LNCaP clone FGC (cell line): ENCODE results near the gene MC1R.
"Not testable (repeated sequence)": the region's sequence is repeated elsewhere in the genome, so short reads cannot be mapped to it uniquely, and the experiment has no call there.

Experiments used
- DNase-seq: peaks from one replicate; pipeline ENCODE4 v3.0.0-alpha.2; 2011; ENCODE audit warnings: low read depth
- H3K4me3 ChIP-seq: 2 replicates; pipeline ENCODE4 v1.5.1; 2011; ENCODE audit warnings: mild to moderate bottlenecking, low read depth, low read length, control low read depth
- TF ChIP-seq, protein P1 (sequence below): IDR thresholded peaks from 2 replicates; pipeline ENCODE4 v1.5.1; 2012; ENCODE audit warnings: mild to moderate bottlenecking; ENCODE audit not compliant: control insufficient read depth, insufficient read depth; ENCODE audit errors: extremely low read depth

Gene MC1R

DNA sequence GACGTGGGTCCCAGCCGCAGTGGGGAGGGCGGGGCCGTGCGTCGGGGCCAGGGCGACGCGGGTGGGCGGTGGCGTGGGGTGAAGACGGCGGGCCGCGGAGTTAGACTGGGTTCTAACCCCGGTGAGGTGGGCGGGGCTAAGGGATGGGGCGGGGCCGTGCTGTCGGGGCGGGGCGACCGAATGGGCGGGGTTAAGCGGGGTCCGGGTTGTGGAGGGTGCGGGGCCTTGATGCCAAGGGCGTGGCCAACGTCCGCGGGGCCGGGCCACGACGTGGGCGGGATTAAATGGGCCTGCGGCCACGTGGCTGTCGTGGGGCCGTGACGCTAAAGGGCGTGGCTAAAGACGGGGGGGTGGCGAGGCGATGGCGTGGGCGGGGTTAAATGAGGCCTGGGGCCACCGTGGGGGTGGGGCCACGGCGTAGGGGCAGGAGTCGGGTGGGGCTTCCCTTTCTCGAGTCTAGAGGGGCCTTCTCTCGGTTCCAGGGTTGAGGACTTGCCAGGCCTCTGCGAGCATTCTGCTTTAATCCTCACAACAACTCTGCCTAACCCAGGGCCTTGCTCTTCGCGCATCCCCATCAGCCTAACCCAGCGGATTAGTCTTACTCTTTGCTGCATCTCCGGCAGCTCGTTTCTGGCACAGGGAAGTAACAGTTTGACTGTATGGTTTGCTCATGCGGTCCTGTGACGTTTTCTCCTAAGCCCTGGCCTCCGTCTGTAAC is 44.5 kb upstream of the MC1R start:
- TF ChIP-seq, protein P1, sequence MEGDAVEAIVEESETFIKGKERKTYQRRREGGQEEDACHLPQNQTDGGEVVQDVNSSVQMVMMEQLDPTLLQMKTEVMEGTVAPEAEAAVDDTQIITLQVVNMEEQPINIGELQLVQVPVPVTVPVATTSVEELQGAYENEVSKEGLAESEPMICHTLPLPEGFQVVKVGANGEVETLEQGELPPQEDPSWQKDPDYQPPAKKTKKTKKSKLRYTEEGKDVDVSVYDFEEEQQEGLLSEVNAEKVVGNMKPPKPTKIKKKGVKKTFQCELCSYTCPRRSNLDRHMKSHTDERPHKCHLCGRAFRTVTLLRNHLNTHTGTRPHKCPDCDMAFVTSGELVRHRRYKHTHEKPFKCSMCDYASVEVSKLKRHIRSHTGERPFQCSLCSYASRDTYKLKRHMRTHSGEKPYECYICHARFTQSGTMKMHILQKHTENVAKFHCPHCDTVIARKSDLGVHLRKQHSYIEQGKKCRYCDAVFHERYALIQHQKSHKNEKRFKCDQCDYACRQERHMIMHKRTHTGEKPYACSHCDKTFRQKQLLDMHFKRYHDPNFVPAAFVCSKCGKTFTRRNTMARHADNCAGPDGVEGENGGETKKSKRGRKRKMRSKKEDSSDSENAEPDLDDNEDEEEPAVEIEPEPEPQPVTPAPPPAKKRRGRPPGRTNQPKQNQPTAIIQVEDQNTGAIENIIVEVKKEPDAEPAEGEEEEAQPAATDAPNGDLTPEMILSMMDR: no peak
- DNase-seq: peak; percentile 54
- peak overlapping the region; percentile 82 for H3K4me3 ChIP-seq

DNA sequence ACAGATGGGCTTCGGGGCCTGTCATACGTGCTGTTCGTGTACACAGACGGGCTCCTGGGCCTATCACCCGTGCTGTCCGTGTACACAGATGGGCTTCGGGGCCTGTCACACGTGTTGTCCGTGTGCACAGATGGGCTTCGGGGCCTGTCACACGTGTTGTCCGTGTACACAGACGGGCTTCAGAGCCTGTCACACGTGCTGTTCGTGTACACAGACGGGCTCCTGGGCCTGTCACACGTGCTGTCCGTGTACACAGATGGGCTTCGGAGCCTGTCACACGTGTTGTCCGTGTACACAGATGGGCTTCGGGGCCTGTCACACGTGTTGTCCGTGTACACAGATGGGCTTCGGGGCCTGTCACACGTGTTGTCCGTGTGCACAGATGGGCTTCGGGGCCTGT is 39.5 kb upstream of the MC1R start:
- H3K4me3 ChIP-seq, DNase-seq: not testable (repeated sequence)

DNA sequence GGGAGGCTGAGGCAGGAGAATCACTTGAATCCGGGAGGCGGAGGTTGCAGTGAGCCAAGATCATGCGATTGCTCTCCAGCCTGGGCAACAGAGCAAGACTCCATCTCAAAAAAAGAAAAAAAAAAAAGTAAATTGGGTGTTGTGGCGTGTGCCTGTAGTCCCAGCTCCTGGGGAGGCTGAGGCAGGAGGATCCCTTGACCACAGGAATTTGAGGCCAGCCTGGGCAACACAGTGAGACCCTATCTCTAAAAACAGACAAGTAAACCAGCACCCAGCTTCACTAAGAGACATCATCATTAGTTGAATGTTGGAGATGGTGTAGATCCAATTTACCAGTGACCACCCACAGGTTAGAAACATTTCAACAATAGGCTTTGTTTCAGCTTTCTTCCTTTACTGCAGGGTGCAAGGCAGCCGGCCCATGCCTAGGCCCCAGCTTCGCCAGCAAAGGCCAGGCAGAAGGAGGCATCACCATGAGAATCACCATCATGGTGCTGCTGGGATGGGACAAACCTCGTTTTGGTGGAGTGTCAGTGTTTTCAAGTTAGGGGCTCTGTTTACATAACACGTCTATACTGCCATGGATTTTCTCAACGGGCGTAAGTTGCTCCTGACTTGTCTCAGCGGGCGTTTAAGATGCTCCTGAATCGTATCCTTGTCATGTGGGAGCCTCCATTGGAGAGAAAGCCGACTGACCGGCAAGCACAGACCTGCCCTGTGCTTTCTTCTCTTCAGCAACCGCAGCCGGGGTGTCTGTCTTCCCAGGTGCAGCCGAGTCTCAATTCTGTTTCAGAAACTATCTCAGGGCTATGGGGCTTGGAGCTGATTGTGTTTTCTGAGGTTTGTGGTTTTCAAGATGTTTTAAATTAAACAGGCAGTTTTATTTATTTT is 37.9 kb upstream of the MC1R start:
- DNase-seq: no peak
- TF ChIP-seq, protein P1: no peak

DNA sequence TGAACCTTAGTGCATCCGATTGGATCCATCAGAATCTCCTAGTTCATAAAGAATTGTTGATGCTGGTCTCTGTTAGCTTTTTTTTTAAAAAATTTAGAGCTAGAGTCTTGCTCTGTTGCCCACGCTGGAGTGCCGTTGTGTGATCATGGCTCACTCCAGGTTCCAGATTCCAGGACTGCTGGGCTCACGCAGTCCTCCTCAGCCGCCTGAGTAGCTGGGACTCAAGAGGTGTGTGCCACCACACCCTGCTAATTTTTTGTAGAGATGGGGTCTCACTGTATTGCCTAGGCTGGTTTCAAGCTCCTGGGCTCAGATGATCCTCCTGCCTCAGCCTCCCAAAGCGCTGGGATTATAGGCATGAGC is 37.3 kb upstream of the MC1R start:
- no peak overlapping the region for H3K4me3 ChIP-seq

More for the DNA sequence above, 37.9 kb upstream of the MC1R start:
- no peak overlapping the region for H3K4me3 ChIP-seq

DNA sequence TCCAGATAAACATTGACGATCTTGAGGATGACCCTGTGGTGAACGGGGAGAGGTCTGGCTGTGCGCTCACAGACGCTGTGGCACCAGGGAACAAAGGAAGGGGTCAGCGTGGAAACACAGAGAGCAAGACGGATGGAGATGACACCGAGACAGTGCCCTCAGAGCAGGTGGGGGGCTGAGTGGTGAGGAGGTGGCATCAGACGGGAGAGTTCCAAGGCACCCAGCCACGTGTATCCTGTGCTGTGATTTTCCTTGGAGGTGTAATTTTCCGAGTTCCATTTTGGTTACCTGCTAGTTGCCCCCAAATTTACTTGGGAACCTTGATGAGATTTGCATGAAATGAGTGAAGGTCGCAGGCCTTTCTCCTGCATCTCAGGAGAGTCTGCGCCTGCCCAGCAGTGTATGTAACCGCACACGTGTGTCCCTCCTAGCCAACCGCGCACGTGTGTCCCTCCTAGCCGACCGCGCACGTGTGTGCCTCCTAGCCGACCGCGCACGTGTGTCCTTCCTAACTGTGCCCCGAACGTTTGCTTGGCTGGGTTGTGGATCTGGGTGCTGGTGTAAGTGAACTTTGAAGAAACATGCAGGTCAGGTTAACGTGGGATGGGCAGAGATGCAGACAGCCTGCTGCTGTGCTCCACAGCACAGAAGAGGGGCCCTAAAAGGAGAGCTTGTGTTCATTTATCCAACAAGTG is 35.2 kb upstream of the MC1R start:
- no peak overlapping the region for H3K4me3 ChIP-seq
- TF ChIP-seq, protein P1: no peak
- DNase-seq: no peak

More for the DNA sequence above, 37.3 kb upstream of the MC1R start:
- TF ChIP-seq, protein P1: no peak
- DNase-seq: no peak

DNA sequence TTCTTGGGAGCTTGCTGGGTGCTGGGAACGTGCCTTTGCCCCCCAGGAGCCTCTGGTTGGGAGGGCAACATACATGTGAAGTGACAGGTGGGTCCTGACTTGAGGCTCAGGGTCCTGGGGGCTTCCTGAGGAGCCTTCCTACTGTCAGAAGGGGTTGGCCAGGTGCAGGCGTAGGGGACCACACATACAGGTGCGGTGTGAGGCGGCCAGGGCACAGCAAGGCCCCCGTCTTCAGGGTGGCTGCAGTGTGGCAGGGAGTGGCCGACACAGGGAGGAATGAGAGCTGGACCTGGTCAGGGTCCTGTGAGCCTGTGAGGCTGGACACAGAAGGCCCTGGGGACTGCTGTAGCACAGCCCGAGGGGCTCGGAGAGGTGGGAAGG is 34.6 kb upstream of the MC1R start:
- TF ChIP-seq, protein P1: no peak
- DNase-seq: no peak
- H3K4me3 ChIP-seq: no peak overlapping the region

DNA sequence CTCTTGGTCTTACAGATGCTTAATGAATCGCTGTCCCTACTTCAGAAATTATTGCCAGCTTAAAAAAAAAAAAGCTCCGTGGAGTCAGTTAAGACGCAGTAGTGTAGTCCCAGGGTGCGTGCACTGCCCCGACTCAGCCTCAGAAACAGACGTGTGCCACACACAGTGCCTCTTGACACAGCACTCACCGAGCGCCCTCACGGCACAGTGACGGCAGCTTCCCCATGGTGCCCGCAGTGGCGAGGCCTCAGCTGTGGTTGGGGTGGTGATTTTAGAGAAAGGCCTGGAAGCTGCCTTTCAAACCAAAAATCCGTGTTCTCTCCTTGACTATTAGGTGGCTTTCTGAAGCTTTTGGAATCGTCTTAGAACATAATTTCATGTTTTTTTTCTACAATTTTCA is 31.4 kb upstream of the MC1R start:
- DNase-seq: no peak
- TF ChIP-seq, protein P1: no peak
- H3K4me3 ChIP-seq: no peak overlapping the region
